ENCODE data around the gene UNC5A. TPM values are rescaled to one million over a fixed set of nuclear protein-coding genes. Genes with fewer than 3 reads are reported as not detected.

Gene UNC5A
- total RNA-seq, 4 donors from 2014 or later = 0.34 to 0.67 (median 0.67) TPM; not detected in 1

DNA sequence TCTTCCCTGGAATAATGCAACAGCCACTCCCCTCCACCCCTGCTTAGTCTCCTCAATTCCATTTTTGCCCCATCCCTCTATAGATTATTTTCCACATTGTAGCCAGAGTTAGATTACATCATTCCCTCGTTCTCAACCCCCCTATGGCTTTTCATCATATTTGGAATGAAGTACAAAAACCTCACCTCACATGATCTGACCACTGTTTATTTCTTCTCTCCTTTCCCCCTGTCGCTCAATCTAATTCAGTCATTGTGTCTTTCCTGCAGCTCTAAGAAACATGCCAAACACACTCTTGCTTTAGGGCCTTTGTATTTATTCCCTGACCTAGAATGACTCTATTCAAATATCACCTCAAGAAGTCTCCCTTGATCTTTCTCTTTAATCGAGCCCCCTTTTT lies 111.4 kb downstream of the UNC5A start:
- Histone ChIP-seq H3K27ac (no peak overlapping the region), H3K27me3 (no peaks in the 10 kb centered on the region), H3K4me1 (no peaks in the 10 kb centered on the region), H3K36me3 (no peaks in the 10 kb centered on the region), H3K9me3 (no peaks in the 10 kb centered on the region), H3K4me3 (replicated peaks in 1 of 3) (no peak overlapping the region)
- DNase-seq = no peak
- TF ChIP-seq, protein P1, sequence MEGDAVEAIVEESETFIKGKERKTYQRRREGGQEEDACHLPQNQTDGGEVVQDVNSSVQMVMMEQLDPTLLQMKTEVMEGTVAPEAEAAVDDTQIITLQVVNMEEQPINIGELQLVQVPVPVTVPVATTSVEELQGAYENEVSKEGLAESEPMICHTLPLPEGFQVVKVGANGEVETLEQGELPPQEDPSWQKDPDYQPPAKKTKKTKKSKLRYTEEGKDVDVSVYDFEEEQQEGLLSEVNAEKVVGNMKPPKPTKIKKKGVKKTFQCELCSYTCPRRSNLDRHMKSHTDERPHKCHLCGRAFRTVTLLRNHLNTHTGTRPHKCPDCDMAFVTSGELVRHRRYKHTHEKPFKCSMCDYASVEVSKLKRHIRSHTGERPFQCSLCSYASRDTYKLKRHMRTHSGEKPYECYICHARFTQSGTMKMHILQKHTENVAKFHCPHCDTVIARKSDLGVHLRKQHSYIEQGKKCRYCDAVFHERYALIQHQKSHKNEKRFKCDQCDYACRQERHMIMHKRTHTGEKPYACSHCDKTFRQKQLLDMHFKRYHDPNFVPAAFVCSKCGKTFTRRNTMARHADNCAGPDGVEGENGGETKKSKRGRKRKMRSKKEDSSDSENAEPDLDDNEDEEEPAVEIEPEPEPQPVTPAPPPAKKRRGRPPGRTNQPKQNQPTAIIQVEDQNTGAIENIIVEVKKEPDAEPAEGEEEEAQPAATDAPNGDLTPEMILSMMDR (IDR thresholded peaks at IDR 0.05) = no peak
- TF ChIP-seq POLR2A (IDR thresholded peaks at IDR 0.05) = no peak
- intact Hi-C loops (cut with DNase I) = no loop called here
- 86 to 90% methylated on average over 3 of the region's 3 CpGs for WGBS, 2 donors

DNA sequence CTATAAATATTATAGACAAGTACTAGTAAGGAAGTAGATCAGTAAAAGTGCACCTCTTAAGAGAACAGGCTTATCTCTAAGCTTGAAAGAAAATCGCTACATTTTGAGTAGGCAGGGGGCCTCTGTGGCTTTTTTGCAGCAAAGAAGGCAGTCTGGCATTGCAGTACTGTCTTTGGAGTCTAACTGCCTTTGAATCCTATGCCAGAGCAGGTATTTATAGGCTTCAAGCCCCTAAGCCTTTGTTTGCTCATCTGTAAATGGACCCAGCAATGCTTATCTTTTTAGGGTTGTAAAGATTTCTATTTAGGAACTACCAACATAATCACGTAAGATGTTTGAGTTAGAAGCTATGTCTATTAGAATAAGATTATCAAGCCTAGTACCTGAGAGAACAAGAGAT lies 112.5 kb downstream of the UNC5A start:
- intact Hi-C loops (cut with DNase I) = no loop called here
- Histone ChIP-seq H3K27me3 (no peaks in the 10 kb centered on the region), H3K27ac (no peak overlapping the region), H3K4me3 (replicated peaks in 1 of 3) (no peak overlapping the region), H3K36me3 (no peaks in the 10 kb centered on the region), H3K9me3 (no peaks in the 10 kb centered on the region), H3K4me1 (no peaks in the 10 kb centered on the region)
- no peak for TF ChIP-seq POLR2A (IDR thresholded peaks at IDR 0.05)
- TF ChIP-seq, protein P1 (IDR thresholded peaks at IDR 0.05) = no peak
- WGBS, 2 donors = 92 to 94% methylated on average over 2 of the region's 2 CpGs
- no peak for DNase-seq

DNA sequence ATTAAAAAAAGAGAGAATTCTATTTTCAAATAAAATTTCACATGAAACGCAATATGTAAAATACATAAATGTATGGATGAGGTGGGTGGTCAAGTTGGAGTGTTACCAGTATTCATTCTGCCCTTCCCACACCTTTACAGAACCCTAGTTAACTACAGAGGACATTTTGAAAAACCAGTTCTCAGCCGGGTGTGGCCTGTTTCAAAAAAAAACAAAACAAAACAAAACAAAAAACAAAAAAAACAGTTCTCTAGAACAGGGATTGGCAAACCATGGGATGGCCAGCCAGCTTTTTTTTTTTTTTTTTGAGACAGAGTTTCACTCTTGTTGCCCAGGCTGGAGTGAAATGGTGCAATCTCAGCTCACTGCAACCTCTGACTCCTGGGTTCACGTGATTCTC lies 117.2 kb downstream of the UNC5A start:
- WGBS, 2 donors = 89 to 93% methylated on average over 3 of the region's 3 CpGs
- DNase-seq = no peak
- no peak overlapping the region for H3K4me3 ChIP-seq (replicated peaks in 1 of 3)
- no peaks in the 10 kb centered on the region for H3K27me3 ChIP-seq
- no peak overlapping the region for H3K27ac ChIP-seq
- intact Hi-C loops (cut with DNase I) = no loop called here
- TF ChIP-seq, protein P1 (IDR thresholded peaks at IDR 0.05) = no peak
- no peak for TF ChIP-seq POLR2A (IDR thresholded peaks at IDR 0.05)
- no peaks in the 10 kb centered on the region for H3K9me3 ChIP-seq
- H3K36me3 ChIP-seq = peaks cover 0 to 7% of the 10 kb centered on the region in 2 donors
- H3K4me1 ChIP-seq = no peaks in the 10 kb centered on the region

DNA sequence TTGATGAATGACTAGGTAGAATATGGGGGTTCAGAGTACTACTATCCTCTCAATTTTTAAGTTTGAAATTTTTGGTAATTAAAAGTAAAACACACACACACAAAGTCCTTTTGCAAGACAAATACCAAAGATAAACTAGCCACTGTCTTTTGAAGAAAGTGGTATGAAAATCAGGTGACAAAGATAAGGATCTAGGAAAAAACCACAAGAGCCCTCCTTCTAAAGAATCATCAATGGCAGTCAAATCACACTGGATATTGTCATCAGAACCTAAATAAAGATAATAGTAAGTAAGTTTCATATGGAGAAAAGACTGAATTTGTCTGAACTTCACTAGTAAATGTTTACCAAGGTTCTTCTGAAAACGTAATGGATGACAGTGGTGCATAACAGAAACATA lies 119.3 kb downstream of the UNC5A start:
- Histone ChIP-seq H3K36me3 (peaks cover 0 to 7% of the 10 kb centered on the region in 2 donors), H3K4me3 (replicated peaks in 1 of 3) (no peak overlapping the region), H3K9me3 (no peaks in the 10 kb centered on the region), H3K27me3 (no peaks in the 10 kb centered on the region), H3K27ac (no peak overlapping the region), H3K4me1 (no peaks in the 10 kb centered on the region)
- intact Hi-C loops (cut with DNase I) = no loop called here
- WGBS, 2 donors = 90 to 93% methylated on average over 1 of the region's 1 CpG
- TF ChIP-seq POLR2A (IDR thresholded peaks at IDR 0.05) = no peak
- TF ChIP-seq, protein P1 (IDR thresholded peaks at IDR 0.05) = no peak
- DNase-seq = no peak

Other genes with a start within 250 kb of the UNC5A start
- gene GPRIN1, start 200.4 kb upstream of the UNC5A start, total RNA-seq = under 1 TPM; 0.24 to 0.75 (median 0.30) TPM
- gene SNCB, start 180.0 kb upstream of the UNC5A start, total RNA-seq = not detected
- not detected for gene EIF4E1B, start 179.9 kb upstream of the UNC5A start, total RNA-seq
- 10 to 100 TPM; 18.9 to 24.7 (median 21.0) TPM for gene TSPAN17, start 163.1 kb upstream of the UNC5A start, total RNA-seq
- 1 to 10 TPM in 3 of 4 donors, under 1 TPM in 1; 0.67 to 3.1 (median 2.1) TPM for gene HK3, start 88.8 kb downstream of the UNC5A start, total RNA-seq
- gene UIMC1, start 196.2 kb downstream of the UNC5A start, total RNA-seq = 10 to 100 TPM; 30.0 to 34.3 (median 32.4) TPM
- 10 to 100 TPM; 23.6 to 34.8 (median 26.2) TPM for gene ZNF346, start 212.1 kb downstream of the UNC5A start, total RNA-seq